GM18519 (cell line): ENCODE data around the gene STAT4.

Source experiments
- ATAC-seq: cut with Tn5 transposase; IDR thresholded peaks from one replicate; pipeline ENCODE4 v1.9.1; 2021; ENCODE audit warnings: mild to moderate bottlenecking, moderate library complexity; ENCODE audit not compliant: unreplicated experiment, low FRiP score

Gene STAT4

GRCh38 chr2:190980630-190981209, 170.1 kb downstream of the STAT4 start:
- ATAC-seq: no peak

- ATAC-seq: no peak
Measured at GRCh38 chr2:190979906-190980629, 170.7 kb downstream of the STAT4 start.
